ENCODE data around the gene RYR1.
"Not testable (repeated sequence)": the region's sequence is repeated elsewhere in the genome, so short reads cannot be mapped to it uniquely, and the experiment has no call there.

The RYR1 gene

DNA sequence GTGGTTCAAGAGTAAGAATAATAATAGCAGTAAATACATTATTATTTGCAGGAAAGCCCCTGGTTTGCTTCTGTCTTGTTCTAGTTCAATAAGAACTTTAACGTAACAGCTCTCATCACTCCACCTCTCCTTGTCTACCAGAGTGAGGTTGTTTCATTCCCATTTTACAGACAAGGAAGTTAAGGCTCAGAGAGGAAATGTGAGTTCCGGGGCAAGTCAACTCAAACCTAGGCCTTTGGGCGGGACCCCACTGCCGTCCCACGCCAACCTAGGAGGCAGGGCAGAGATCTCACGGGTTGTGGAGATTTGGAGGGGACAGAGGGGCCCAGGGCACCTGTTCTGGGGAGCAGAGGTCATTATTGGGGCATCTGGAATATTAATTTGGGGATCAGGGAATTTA is 182.8 kb downstream of the RYR1 start:
- DNase-seq (ENCODE audit: low read depth, low spot score) = no peak

- DNase-seq (ENCODE audit: low read depth, low spot score) = no peak
These were observed 183.8 kb downstream of the RYR1 start for GRCh38 chr19:38617283-38617763.

DNA sequence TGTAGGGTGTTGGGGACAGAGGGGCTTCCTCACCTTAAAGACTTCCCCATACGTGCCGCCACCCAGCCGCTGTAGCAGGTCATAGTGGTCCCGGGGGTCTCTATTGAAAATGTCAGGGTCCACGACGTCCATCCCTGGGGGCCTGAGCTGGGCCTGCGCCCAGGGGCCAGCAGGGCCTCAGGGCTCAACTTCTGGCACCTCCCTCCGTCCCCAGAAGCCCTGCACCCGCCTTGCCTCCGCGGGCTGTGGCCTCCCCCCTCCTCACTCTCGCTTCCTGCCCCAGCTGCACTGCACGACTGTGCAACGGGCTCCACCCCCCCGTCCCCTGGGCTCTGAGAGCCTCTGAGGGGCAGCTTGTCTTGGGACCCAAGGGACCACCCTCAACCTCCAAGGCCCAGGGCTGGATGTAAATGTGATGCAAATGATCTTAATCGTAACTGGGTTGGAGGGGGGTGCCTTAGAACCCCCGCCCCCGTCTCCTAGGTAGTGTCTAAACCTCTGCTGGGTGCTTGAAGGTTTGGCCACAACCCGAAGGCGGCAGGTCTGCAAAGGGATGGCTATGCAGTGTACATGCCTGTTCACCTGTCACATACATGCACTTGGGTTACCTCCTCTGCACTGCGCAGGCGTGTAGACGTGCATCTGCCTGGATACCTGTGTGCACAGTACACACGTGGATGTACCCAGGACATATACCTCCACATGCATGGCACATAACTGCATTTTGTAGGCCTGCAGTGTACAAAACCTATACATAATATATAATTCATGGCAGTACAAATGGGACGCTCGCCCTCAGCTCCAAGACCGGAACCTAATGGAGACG is 184.5 kb downstream of the RYR1 start, which contains the start of gene MAP4K1:
Gene MAP4K1, minus strand, starts transcription at position 190 of the 826 bp plus-strand sequence. Its CDS starts 58 bp downstream, at position 132.
- peak; percentile 27 for DNase-seq (ENCODE audit: low read depth, low spot score)

DNA sequence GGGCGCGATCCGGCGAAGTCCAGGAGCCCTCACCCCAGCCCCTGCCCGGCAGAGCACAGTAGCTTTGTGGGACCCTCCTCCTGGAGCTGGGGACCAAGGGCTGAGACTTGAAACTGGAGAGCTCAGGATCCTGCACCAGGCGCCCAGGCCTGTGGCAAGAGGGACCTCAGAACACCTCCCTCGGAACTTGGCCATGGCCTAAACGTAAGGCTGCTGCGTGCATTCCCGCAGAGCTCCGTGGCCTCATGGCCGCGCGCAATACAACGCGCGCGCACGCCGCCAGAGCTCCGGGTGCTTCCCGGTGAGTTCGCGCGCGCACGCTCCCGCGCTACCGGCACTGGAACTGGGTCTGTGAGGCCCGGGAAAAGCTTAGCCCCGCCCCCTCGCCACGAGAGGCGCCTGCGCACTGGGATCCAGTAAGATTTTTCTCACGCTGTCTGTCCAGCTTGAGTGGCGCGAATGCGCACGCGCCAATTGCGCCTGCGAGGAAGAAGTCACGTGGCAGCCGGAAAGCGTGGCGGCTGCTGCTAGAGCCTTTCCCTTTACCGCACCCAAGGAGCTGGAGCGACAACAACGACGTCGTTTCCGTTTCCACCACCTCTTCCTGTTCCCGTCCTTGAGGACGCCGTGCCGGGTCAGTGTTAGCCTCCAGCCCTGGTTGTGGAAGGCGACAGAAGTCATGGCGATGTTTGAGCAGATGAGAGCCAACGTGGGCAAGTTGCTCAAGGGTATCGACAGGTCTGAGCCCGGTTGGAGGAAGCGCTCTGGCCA is 185.3 kb downstream of the RYR1 start, which contains the start of gene EIF3K:
Gene EIF3K, plus strand, starts transcription at position 599 of the 771 bp plus-strand sequence. Its CDS starts 81 bp downstream, at position 680.
- peak; percentile 91 for DNase-seq (ENCODE audit: low read depth, low spot score)

DNA sequence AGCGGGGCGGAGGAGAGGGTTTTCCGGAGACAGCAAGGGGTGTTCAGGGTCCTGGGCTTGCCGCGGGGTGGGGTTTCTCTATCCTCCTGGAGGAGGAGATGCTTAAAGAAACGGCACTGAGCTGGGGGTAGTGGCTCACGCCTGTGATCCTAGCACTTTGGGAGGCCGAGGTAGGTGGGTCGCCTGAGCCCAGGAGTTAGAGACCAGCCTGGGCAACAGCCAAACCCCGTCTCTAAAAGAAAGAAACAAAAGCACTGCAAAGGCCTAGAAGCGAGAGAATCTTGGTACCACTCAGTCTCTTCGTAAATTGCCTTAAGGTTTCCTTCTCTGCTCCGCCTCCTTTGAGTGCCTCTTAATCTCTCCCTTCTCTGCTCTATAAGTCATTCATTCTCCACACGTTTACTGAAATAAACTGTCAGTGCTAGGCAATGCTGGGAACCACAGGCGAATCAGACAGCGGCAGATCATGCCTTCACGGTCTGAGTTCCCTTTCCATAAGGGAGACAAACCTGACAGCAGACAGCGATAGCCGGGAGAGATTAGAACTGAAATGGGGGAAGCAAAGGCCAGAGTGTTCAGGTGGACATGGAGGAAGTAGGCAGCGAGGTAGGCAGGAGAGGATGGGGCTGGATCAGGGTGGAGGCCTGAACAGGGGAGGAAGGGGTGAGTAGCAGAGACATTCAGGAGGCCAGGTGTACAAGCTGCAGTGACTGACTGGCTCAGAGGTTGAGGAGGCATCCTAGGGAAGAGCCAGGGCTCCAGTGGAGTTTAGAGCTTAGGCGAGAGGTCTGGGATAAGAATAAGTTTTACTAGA is 186.1 kb downstream of the RYR1 start:
- no peak for DNase-seq (ENCODE audit: low read depth, low spot score)

GRCh38 chr19:38624822-38625221 is 191.3 kb downstream of the RYR1 start:
- no peak for DNase-seq (ENCODE audit: low read depth, low spot score)

DNA sequence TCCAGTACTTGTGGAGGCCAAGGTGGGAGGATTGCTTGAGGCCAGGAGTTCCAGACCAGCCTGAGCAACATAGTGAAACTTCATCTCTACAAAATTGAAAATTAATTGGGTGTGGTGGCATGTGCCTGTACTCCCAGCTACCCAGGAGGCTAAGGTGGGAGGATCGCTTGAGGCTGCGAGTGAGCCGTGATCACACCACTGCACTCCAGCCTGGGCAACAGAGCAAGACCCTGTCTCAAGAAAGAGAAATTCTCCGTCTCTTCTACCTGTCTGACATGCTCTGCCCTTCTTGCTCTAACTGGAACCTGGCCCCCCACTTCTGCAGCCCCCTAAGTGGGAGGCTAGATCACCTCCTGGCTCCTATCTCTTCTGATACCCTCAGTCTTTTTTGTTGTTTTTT is 192.9 kb downstream of the RYR1 start:
- DNase-seq (ENCODE audit: low read depth, low spot score) = no peak

DNA sequence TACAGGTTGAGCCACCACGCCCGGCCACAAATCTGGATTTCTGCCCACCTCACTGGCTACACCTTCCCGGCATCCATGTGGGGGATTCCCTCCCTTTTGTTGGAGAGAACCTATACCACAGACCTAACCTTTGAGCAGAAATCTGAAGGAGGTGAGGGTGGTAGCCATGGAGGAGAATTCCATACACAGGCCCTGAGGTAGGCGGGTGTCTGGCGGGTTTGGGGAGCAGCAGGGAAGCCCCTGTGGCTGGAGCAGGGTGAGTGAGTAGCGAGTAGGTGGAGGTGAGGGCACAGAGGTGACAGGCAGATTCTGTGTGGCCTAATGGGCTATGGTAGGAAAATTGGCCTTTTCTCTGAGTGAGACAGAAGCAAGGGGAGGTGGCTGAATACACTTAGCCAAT is 196.1 kb downstream of the RYR1 start:
- no peak for DNase-seq (ENCODE audit: low read depth, low spot score)

DNA sequence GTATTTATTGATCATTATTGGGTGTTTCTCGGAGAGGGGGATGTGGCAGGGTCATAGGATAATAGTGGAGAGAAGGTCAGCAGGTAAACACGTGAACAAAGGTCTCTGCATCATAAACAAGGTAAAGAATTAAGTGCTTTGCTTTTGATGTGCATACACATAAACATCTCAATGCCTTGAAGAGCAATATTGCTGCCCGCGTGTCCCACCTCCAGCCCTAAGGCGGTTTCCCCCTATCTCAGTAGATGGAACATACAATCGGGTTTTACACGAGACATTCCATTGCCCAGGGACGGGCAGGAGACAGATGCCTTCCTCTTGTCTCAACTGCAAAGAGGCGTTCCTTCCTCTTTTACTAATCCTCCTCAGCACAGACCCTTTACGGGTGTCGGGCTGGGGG is 197.8 kb downstream of the RYR1 start:
- not testable (repeated sequence) for DNase-seq (ENCODE audit: low read depth, low spot score)

- DNase-seq (ENCODE audit: low read depth, low spot score) = not testable (repeated sequence)
These were observed 198.5 kb downstream of the RYR1 start for GRCh38 chr19:38631811-38632475.

- DNase-seq (ENCODE audit: low read depth, low spot score) = no peak
These were observed 199.2 kb downstream of the RYR1 start for GRCh38 chr19:38632476-38633213.

DNA sequence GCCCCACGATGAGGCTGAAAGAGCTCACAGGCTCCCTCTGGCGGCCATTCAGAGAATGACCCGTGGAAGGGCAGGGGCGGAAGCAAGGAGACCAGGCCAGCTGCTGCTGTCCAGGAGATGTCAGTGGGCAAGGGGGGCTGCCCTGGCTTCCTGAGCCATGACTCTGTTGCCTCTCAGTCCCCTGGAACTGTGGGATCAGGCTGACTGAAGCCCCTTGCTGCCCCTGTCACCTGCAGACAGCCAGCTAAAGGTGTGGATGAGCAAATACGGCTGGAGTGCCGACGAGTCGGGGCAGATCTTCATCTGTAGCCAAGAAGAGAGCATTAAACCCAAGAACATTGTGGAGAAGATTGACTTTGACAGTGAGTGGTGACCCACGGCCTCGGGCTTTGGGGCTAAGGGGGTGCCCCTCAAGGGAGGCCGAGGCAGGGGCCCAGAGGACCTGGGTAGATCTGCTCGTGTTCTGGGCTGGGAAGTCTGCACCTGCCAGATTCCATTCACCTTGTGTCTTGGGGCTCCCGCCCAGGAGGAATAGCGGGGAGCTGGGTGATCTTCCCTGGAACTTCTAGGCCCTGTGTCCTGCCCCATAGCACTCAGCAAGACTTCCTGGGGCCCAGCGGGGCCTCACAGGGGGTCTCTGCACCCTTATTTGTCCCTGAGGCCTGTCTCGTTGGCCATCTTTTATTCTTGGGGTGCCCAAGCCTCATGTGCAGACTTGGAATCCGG is 201.4 kb downstream of the RYR1 start:
- DNase-seq (ENCODE audit: low read depth, low spot score) = peak; percentile 31

DNA sequence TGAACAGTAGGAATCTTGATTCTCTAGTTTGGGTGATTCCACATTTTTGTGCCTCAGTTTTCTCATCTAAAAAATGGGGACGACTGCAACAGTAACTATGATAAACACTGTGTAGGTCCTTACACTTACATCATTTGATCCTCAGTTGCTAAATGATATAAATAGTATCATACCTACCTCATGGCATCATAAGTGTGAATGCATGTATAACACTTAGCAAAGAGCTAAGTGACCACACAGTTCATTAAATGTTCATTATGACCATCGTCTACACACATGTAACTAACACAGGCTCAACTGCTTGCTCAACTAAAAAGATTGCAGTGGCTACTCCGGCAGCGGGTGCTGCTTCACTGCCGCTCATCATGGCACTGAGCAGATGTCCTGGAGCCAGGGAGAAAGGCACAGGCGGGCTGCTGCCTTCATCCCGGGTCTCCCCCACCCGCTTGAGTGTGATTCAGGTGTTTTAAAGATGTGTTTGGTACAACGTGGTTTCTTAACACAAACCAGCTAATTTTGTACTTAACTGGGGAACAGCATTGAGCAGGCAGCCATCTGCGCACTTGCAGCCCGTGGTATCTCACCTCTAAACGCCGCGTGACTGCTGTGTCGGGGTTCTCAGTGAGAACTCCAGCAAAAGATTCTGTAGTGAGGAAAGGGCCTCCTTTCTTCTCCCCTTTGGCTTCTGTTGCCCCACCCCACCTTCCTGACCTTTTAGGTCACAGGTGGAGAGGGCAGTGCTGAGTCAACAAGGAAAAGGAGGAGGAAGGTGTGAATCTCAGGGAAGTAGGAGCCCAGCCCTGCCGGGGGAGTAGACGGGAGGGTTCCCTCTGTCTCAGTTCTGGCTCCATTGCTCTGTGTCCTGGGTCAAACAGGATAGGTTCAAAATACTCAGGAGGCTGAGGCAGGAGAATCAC is 202.2 kb downstream of the RYR1 start:
- DNase-seq (ENCODE audit: low read depth, low spot score) = no peak

Data from activated naive CD8-positive, alpha-beta T cell treated with anti-CD3 and anti-CD28 coated beads, Interleukin-2, amount 50 U/mL, for 16 hours (primary cell).